K562 (cell line): ENCODE measurements around the gene USH1G. TPM values are rescaled to one million over a fixed set of nuclear protein-coding genes. Genes with fewer than 3 reads are reported as not detected.

Experiments
- ATAC-seq: fragments of 200-7000 bp; cut with Tn5 transposase; 3 replicates; pipeline ENCODE4 v1.9.1; 2020; ENCODE audit warnings: moderate library complexity
- BruUV-seq: library from RNA; stranded (reverse); fragments of 400-500 nt; replicated peaks from 2 replicates; lab custom pipeline; 2021; lab: Mats Ljungman, UMichigan
- CTCF ChIA-PET: fragments of 300-600 bp; formaldehyde crosslinking; extraction: SDS; loops from one replicate; lab custom pipeline; 2021; ENCODE audit warnings: low intra/inter-chr PET ratio; lab: Yijun Ruan, JAX
- POLR2A ChIA-PET: fragments of 300-600, 350-650 bp; sonication (Branson Sonifier 250); formaldehyde crosslinking; extraction: SDS; loops from one replicate; lab custom pipeline; 2021; ENCODE audit warnings: antibody characterized with exemption, inconsistent platforms; lab: Yijun Ruan, JAX
- DNase-seq, 4 experiments: peaks; one replicate each; pipeline versions ENCODE4 v3.0.0 to v3.0.0-alpha.2; 2011 to 2018; ENCODE audit warnings: low spot score in 3 of 4, mixed read lengths in 3 of 4; ENCODE audit errors: extremely low read depth in 1 of 4
- FAIRE-seq: peaks from 2 replicates; lab custom pipeline; 2011; peaks lifted over from hg19 to GRCh38; lab: Jason Lieb, UNC
- H2AFZ ChIP-seq: 2 replicates; pipeline ENCODE4 v1.6.0; 2011; ENCODE audit warnings: low read depth, low read length, control low read depth, inconsistent platforms
- H3K27ac ChIP-seq: fragments of 200-600 bp; 3 replicates; pipeline ENCODE4 v1.8.0; 2011; ENCODE audit warnings: low read depth, mild to moderate bottlenecking, control low read depth, inconsistent platforms, low read length, moderate library complexity, mixed read lengths; ENCODE audit errors: extremely low read depth
- H3K27me3 ChIP-seq, 2 experiments: fragments of 300-600 bp in 1 of 2; 2 replicates in 1 of 2; 3 replicates in 1 of 2; pipeline versions ENCODE4 v1.6.0 to v1.8.0; 2011; ENCODE audit warnings: inconsistent platforms in 2 of 2, low read length in 2 of 2, mild to moderate bottlenecking in 1 of 2, mixed read lengths in 1 of 2, moderate library complexity in 1 of 2; ENCODE audit not compliant: control insufficient read depth in 2 of 2, insufficient read depth in 2 of 2
- H3K36me3 ChIP-seq: fragments of 300-600 bp; 3 replicates; pipeline ENCODE4 v1.8.0; 2011; ENCODE audit warnings: mild to moderate bottlenecking, low read length, inconsistent platforms; ENCODE audit not compliant: control insufficient read depth, insufficient read depth
- H3K4me1 ChIP-seq, 2 experiments: fragments of 200-600 bp in 1 of 2; replicated peaks in 1 of 2; 2 replicates in 1 of 2; 3 replicates in 1 of 2; pipeline versions ENCODE4 v1.5.1 to v1.8.0; 2011; ENCODE audit warnings: inconsistent platforms in 2 of 2, low read length in 2 of 2, mild to moderate bottlenecking in 1 of 2, mixed read lengths in 1 of 2, moderate library complexity in 1 of 2; ENCODE audit not compliant: control insufficient read depth in 2 of 2, insufficient read depth in 2 of 2
- H3K4me2 ChIP-seq: 2 replicates; pipeline ENCODE4 v1.6.1; 2011; ENCODE audit warnings: low read length, control low read depth, inconsistent platforms, mixed read lengths; ENCODE audit not compliant: insufficient read depth
- H3K4me3 ChIP-seq: fragments of 200-600 bp; sonication (generic), shearing (Covaris generic); 2 replicates; pipeline ENCODE4 v1.5.1; 2016; ENCODE audit warnings: control low read depth, inconsistent platforms
- H3K79me2 ChIP-seq: fragments of 200-600 bp; 3 replicates; pipeline ENCODE4 v1.8.0; 2011; ENCODE audit warnings: low read length, inconsistent platforms; ENCODE audit not compliant: control insufficient read depth, insufficient read depth
- H3K9ac ChIP-seq, 2 experiments: 2 replicates each; pipeline versions ENCODE4 v1.6.0 to v1.6.1; 2011; ENCODE audit warnings: low read depth in 2 of 2, low read length in 2 of 2, control low read depth in 1 of 2, inconsistent platforms in 1 of 2, mild to moderate bottlenecking in 1 of 2, mixed read lengths in 1 of 2; ENCODE audit not compliant: insufficient read depth in 1 of 2
- H3K9me1 ChIP-seq: one replicate; pipeline ENCODE4 v1.6.0; 2011; ENCODE audit warnings: inconsistent platforms, mild to moderate bottlenecking, low read length, moderate library complexity; ENCODE audit not compliant: control insufficient read depth, insufficient read depth
- H3K9me3 ChIP-seq: replicated peaks from 2 replicates; pipeline ENCODE4 v1.5.1; 2011; ENCODE audit warnings: low read depth, low read length, inconsistent platforms; ENCODE audit not compliant: control insufficient read depth, insufficient read depth
- H4K20me1 ChIP-seq: replicated peaks from 2 replicates; pipeline ENCODE4 v1.6.1; 2011; ENCODE audit warnings: low read length, inconsistent platforms, mixed read lengths; ENCODE audit not compliant: control insufficient read depth, insufficient read depth
- ADNP ChIP-seq: fragments of 200-800 bp; sonication (Bioruptor generic); IDR thresholded peaks from 2 replicates; pipeline ENCODE4 v1.6.1; 2016; ENCODE audit warnings: missing genetic modification characterization, missing compliant biosample characterization
- ARID1B ChIP-seq: fragments of 450-650 bp; IDR thresholded peaks from 2 replicates; pipeline ENCODE4 v1.6.1; 2016; ENCODE audit warnings: antibody characterized with exemption, mild to moderate bottlenecking, inconsistent platforms
- CUX1 ChIP-seq: fragments of 200-800 bp; sonication (Bioruptor generic); IDR thresholded peaks from 2 replicates; pipeline ENCODE4 v1.6.1; 2016; ENCODE audit warnings: missing genetic modification characterization, missing compliant biosample characterization
- ESRRB ChIP-seq: fragments of 250-450 bp; sonication (Bioruptor Pico); IDR thresholded peaks from 2 replicates; pipeline ENCODE4 v1.5.0; 2020; ENCODE audit warnings: mild to moderate bottlenecking, moderate library complexity, borderline replicate concordance
- FOXJ2 ChIP-seq: fragments of 200-800 bp; sonication (Bioruptor generic); IDR thresholded peaks from 2 replicates; pipeline ENCODE4 v1.6.1; 2016; ENCODE audit warnings: missing genetic modification characterization, missing compliant biosample characterization
- FOXP4 ChIP-seq: sonication (generic); formaldehyde crosslinking; IDR thresholded peaks from 2 replicates; pipeline ENCODE4 v1.8.0; 2022; ENCODE audit warnings: mild to moderate bottlenecking, missing genetic modification reagents, borderline replicate concordance
- HDAC3 ChIP-seq: fragments of 450-650 bp; IDR thresholded peaks from 2 replicates; pipeline ENCODE4 v1.6.1; 2018; ENCODE audit warnings: borderline replicate concordance, mild to moderate bottlenecking, moderate library complexity; ENCODE audit not compliant: partially characterized antibody
- NFATC3 ChIP-seq: fragments of 450-650 bp; IDR thresholded peaks from 2 replicates; pipeline ENCODE4 v1.6.1; 2017; ENCODE audit warnings: mild to moderate bottlenecking
- NR0B1 ChIP-seq: fragments of 450-650 bp; IDR thresholded peaks from one replicate; pipeline ENCODE4 v1.6.1; 2018; ENCODE audit warnings: mild to moderate bottlenecking, moderate library complexity; ENCODE audit not compliant: partially characterized antibody
- NR3C1 ChIP-seq: sonication (generic); formaldehyde crosslinking; IDR thresholded peaks from 2 replicates; pipeline ENCODE4 v1.8.1; 2022; ENCODE audit warnings: missing genetic modification reagents
- RBM15 ChIP-seq: fragments of 200-400 bp; formaldehyde crosslinking; IDR thresholded peaks from 2 replicates; pipeline ENCODE4 v1.6.1; 2018; ENCODE audit warnings: mild to moderate bottlenecking, low read length, moderate library complexity; ENCODE audit not compliant: insufficient read depth
- SMARCE1 ChIP-seq: fragments of 450-650 bp; IDR thresholded peaks from 2 replicates; pipeline ENCODE4 v1.7.1; 2016; ENCODE audit warnings: mild to moderate bottlenecking
- ZNF12 ChIP-seq: sonication (generic); formaldehyde crosslinking; IDR thresholded peaks from 2 replicates; pipeline ENCODE4 v1.4.0; 2020; ENCODE audit warnings: mild to moderate bottlenecking, missing genetic modification reagents
- ZNF384 ChIP-seq: IDR thresholded peaks from 2 replicates; pipeline ENCODE4 v1.6.1; 2012; ENCODE audit warnings: low read depth, low read length, improper control_type of control experiment
- WGBS: fragments of 100-300 bp; shearing (Covaris generic); methylation state at CpG from one replicate; pipeline ENCODE4 v1.1.6; 2016; ENCODE audit warnings: low coverage, mixed read lengths; ENCODE audit not compliant: insufficient coverage; ENCODE audit errors: missing lambda C conversion rate; 5-methylcytosine and 5-hydroxymethylcytosine counted together
- in situ Hi-C: fragments of 300-500 bp; cut with MboI; formaldehyde crosslinking; loops from 4 replicates; pipeline ENCODE4 v1.15.0; 2018; ENCODE audit warnings: inconsistent platforms, mixed read lengths
- intact Hi-C: fragments of 100-400 bp; cut with micrococcal nuclease; formaldehyde crosslinking; loops from 2 replicates; pipeline ENCODE4 v1.14.2; 2022
- polyA plus RNA-seq, 8 experiments: library from polyadenylated mRNA; depleted of rRNA in 4 of 8; stranded (reverse) in 5 of 8; unstranded in 3 of 8; fragments of >200 nt; fragmentation: Nextera tagmentation in 2 of 8; fragmentation: Illumina TruSeq in 1 of 8; extraction: Ambion mirVana in 2 of 8; extraction: Trizol in 1 of 8; gene quantifications; 2 replicates each; pipeline versions ENCODE4 v1.2.1 to v1.2.3, GENCODE V29; 2011 to 2014; ENCODE audit warnings: inconsistent platforms in 1 of 8, missing spikeins in 1 of 8
- total RNA-seq, 7 experiments: library from RNA; depleted of rRNA in 6 of 7; stranded (reverse); fragments of >200 nt in 6 of 7; fragmentation: Illumina TruSeq in 2 of 7; extraction: Trizol in 2 of 7; gene quantifications; 2 replicates each; pipeline versions ENCODE4 v1.2.1 to v1.2.3, GENCODE V29; 2011 to 2021; ENCODE audit warnings: low replicate concordance in 1 of 7

The USH1G gene
- total and polyA plus RNA-seq, 9 of the 15 experiments (the other 6 are each of a cell fraction or from before 2014, with no cell fraction given): 0.22 to 1.00 (median 0.64) TPM; not detected in 2

GRCh38 chr17:74951065-74951464 is 28.0 kb upstream of the USH1G start:
- WGBS: 0% methylated on average over 3 of the region's 3 CpGs
- TF ChIP-seq FOXJ2 (tag): no peak
- no peak for TF ChIP-seq ZNF384
- no peak for TF ChIP-seq RBM15
- TF ChIP-seq ESRRB (CRISPR knock-in tag): no peak
- TF ChIP-seq ZNF12 (CRISPR knock-in tag): no peak
- no peak for TF ChIP-seq SMARCE1
- TF ChIP-seq NFATC3: no peak
- TF ChIP-seq CUX1 (CRISPR knock-in tag): no peak
- TF ChIP-seq NR3C1 (CRISPR knock-in tag): no peak
- TF ChIP-seq FOXP4 (CRISPR knock-in tag): no peak
- no peak for TF ChIP-seq NR0B1
- TF ChIP-seq ARID1B: no peak
- TF ChIP-seq ADNP (tag): no peak
- TF ChIP-seq HDAC3: no peak
- no peak overlapping the region for H3K27ac ChIP-seq
- DNase-seq (no peak), FAIRE-seq (no peak), ATAC-seq (no peak)
- no peaks in the 10 kb centered on the region for H3K9me1 ChIP-seq
- H4K20me1 ChIP-seq: no peaks in the 10 kb centered on the region
- no peaks in the 10 kb centered on the region for H3K36me3 ChIP-seq
- no peaks in the 10 kb centered on the region for H3K9me3 ChIP-seq
- ChIA-PET CTCF (no interaction called here), POLR2A (interaction anchor here (0.6 to 1.4 kb wide), 5 partner anchors 10 to 204 kb away, joined by 3 to 6 read pairs (median 3); partner anchors contain the start of gene JPT1)
- no peak overlapping the region for H3K4me2 ChIP-seq
- no peaks in the 10 kb centered on the region for H3K79me2 ChIP-seq
- no peak overlapping the region for H3K4me3 ChIP-seq
- no peak overlapping the region for H2AFZ ChIP-seq
- H3K27me3 ChIP-seq: peaks cover 14 to 50% of the 10 kb centered on the region in 2 experiments; a peak in 4 of 5 replicates
- in situ Hi-C loops (no loop called here), intact Hi-C loops (no loop called here)
- no peak overlapping the region for H3K9ac ChIP-seq
- no TSS peak for BruUV-seq
- peaks cover 0 to 37% of the 10 kb centered on the region in 2 experiments; a peak in 3 of 5 replicates for H3K4me1 ChIP-seq
